GM21528 (cell line): ENCODE results near the gene VLDLR.

Source experiments
- ATAC-seq: cut with Tn5 transposase; IDR thresholded peaks from one replicate; pipeline ENCODE4 v1.9.1; 2021; ENCODE audit warnings: mild to moderate bottlenecking, moderate library complexity; ENCODE audit not compliant: unreplicated experiment, low FRiP score

The VLDLR gene

DNA sequence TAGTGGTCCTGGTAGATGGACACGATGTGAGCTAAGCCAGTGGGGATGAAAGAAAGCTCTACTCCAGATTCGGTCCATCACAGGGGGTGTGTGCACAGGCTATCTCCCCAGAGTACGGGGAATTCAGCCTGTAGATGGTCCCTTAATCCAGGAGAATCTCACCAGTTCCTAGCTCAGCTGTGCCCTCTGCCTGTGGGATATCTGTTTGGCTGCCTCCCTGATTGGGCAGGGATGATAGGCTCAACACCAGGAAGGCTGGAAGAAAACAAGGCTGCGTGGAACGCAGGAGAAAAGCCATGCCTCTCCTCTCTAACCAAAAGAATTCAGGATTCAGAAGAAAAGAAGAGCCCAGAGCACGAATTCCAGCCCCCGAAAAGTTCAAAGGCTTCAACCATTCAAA lies 40.9 kb downstream of the VLDLR start:
- ATAC-seq = no peak

DNA sequence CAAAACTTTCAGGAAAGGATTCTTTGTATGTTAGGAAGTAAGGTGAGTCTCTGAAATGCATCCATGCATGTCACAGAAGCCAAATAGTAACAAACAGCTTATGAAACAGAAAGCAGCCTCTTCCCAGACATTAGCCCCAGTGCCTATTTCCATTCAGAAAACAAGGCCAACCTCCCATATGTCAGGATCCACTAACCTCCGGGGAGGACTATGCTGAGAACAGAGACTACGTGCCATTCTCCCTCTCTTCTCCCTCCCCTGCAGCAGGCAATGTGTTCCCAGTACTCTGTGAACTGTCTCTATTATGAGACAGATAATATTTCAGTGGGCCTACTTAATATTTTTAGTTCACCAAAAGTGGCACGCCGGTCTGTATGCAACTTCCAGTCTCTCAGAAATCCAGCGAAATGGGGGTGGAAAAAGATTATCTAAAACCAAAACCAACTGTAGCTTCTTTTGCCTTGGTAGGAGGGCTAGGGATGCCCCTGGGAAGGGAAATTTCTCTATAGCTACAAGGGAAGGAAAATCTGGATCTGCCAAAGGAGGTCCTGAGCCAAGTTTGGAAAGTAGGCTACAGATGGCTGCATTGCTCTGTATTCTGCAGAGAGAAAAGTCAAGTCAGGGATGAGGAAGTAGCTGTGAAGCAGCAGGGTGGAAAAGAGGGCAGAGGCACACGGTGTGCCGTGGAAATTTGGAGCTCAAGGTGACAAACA lies 42.0 kb downstream of the VLDLR start:
- no peak for ATAC-seq

DNA sequence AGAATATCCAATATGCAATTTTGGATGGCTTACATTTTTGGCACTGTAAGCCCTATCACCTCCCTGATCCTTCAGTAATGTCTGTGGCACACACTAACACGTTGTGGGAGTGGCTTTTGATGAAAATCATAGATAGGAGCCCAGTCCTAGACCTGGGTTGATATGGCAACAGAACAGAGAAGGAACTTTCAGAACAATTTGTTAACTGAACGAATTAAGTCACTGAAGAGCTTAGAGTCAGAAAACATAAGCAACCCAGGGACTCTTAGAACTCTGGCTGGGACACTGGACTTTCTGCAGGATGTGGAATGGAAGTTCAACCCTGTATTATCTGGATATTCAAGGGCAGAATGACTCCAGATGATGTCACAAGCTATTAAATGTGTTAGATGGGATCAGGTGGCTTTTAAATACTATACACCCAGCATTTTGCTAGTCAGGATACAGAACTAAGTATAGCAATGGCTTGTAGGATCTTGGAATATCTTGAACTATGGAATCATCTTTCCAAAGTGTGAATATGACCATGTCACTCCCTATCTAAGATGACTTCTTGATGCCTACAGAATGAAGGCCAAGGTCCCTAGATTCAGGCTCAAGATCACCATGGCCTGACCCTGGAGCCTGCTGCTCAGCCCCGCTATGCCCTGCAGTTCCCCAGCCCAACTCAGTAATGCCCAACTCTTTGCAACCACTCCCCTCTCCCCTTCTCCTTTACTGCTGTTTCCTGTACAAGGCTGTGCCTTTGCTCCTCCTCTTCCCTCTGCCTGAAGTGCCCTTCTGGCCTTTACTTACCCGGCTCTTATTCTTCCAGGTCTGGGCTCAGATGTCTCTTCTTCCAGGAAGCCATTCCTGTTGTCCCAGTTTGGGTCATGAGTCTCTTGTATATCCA lies 42.8 kb downstream of the VLDLR start:
- ATAC-seq = no peak

DNA sequence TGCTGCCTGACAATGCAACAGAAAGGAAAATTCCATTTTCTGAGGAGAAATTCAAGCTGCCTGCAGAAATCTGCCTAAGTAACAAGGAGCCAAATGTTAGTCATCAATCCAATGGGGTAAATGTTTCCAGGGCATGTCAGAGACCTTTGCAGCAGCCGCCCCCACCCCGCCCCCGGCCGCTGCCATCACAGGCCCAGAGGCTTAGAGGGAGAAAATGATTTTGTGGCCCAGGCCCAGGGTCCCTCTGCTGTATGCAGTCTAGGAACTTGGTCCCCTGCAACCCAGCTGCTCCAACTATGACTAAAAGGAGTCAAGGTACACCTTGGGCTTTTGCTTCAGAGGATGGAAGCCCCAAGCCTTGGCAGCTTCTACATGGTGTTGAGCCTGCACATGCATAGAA lies 45.0 kb downstream of the VLDLR start:
- ATAC-seq = no peak

DNA sequence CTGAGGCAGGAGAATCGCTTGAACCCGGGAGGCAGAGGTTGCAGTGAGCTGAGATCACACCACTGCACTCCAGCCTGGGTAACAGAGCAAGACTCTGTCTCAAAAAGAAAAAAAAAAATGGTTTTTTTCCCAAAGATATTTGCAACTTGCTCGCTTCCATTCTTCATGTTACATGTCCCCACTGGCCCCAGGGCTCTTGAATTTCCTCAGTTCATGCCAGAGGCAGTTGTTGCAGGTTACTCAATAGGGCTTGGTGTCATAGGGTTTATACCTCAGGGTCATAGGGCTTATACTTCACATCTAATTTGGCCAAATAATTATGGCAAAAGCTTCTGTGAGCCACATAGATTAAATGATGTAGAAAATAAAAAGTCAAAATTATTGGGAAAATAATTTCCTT lies 51.6 kb downstream of the VLDLR start:
- ATAC-seq = no peak

DNA sequence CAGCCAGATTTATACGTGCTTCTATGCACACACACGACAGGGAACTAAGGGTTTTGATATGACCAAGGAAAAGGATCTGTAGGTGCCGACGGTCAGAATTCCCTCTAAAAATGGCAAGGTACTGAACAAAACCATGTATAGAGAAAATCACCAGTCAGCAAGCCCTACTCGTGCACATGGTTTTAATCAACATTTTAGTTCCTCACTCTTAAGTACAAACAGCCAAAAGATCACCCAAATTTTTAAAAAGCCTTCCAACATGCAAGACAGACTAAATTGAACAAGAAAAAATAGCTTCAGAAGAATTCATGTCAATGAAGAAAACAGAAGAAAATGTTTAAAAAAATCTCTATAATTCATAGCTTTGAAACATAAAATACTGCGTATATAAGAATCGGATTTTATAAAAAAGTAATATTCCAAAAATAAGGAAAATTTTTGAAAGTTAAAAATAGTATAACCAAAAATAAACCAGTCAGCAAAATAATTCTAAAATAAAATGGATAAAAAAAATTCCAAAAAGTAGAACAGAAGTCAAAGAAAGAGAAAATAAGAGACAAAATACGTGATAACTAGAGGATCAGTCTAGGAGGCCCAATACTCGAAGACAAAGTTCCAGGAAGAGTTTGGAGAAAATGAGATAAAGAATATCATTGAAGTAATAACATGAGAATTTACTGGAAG lies 52.7 kb downstream of the VLDLR start:
- no peak for ATAC-seq

DNA sequence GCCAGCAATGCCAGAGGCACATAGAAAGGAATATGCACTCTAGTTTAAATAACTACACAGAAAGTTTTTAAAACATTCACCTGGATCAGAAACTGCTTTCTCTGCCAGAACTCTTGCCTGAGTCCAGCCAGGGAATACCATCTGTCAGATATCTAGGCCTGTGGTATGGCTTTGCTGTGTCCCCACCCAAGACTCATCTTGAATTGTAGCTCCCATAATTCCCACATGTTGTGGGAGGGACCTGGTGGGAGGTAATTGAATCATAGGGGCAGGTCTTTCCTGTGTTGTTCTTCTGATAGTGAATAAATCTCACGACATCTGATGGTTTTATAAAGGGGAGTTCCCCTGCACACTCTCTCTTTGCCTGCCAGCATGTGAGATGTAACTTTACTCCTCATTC lies 54.2 kb downstream of the VLDLR start:
- no peak for ATAC-seq

DNA sequence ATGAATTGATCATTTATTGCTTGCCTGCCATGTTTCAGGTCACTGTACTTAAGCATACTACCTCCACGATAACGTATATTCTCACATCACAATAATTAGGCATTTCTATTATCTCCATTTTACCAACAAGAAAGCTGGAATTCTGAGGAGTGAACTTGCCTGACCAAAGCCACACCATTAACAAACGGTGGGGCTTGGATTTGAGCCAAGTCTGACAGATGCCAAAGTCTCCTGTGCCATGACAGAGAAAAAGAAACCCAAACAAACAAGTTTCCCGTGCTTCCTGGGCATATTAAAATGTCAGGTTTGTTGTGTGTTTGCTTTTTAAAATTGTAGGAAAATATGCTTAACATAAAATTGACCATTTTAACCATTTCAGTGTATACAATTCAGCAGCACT lies 54.9 kb downstream of the VLDLR start:
- no peak for ATAC-seq

DNA sequence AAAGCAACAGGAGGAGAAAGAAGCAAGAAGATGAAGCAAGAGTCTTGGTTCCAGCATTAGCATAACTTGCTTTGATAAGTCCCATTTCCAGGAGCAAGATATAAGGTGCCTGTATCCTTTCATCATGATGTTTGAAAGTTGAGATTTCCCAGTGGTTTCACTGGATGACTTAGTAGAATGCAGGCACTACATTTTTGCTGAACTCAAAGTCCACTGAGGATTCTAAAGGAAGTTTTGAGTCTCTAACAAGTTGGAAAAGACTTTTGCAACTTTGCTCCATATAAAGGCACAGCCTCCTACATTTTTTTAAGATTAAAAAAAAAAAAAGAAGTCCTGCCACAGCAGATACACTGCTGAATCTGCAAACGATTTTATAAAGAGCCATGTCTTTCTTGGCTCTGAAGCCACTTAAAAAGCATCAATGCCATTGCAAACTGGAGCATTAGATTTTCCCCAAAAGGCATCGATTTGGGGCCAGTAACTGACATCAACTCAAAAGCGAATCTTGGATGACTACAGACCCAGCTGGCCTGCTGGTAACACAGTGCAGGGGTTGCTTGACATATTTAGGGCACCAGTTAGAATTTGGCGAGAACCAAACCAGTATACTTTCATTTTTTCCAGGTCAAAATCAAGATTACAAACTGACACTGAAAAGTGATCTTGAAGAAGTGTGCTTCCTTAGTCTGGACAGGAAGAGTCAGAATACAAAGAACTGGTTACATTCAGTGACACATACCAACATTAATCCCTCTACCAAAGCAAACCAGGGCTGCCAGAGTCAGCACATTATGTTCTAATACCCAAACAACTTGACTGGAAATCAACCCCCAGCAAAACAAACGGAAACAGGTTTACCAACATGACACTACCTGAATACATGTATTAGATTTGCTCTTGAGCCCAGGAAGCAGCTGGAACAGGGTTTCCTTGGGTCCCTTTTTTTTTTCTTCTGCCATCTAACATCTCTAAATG lies 56.6 kb downstream of the VLDLR start:
- ATAC-seq = no peak

DNA sequence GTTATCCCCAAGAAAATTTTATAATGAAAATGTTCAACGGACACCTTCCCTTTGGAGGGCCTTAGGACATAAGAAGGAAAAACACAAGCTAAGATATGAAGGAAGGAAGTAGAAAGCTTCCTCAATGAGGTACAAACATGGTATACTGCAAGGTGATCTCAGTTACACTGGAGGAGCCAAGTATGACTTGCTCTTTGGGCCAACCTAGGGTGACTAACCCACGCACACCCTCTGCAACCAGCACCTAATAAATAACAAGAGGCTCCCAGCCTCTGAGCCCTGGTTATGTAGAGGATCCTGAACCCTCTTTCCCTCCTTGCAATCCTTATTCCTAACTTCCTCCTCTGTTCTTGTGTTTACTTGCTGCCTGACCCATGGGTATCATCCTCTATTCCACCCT lies 57.4 kb downstream of the VLDLR start:
- no peak for ATAC-seq

DNA sequence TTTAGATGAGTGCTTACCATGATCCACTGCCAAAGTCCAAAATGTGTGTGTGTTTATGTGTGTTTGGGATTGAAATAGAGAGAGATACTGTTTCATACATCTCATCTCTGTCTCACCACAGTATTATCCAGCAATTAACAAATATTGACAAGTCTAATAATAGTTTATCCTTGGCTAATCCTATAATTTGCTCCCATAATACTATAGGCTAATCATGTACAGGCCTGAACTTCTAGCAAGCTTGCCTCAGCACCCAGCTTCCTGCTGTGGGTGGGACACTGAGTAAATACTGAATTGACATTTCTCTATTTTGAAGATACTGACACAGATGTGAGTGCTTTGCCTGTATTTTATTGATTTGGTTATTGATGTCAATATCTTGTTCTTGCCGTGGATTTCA lies 60.4 kb downstream of the VLDLR start:
- no peak for ATAC-seq

DNA sequence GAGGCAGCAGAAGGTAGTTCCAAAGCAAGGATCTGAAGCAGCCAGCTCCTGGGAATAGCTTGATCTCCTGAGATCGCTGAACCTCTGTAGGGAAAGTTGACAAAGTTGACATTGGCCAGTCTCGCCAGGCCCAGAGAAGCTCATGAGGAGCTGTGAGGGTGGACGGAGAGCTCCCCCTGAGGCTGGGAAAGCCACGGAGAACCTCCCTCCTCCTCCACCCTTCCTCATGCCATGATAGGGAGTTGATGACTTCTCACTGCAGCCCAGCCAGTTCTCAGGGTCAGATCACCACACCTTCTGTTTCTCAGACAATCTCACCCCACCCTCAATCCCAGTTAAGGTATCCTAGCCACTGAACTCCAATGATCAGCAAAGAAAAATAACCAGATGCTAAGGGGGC lies 65.3 kb downstream of the VLDLR start:
- ATAC-seq = no peak

DNA sequence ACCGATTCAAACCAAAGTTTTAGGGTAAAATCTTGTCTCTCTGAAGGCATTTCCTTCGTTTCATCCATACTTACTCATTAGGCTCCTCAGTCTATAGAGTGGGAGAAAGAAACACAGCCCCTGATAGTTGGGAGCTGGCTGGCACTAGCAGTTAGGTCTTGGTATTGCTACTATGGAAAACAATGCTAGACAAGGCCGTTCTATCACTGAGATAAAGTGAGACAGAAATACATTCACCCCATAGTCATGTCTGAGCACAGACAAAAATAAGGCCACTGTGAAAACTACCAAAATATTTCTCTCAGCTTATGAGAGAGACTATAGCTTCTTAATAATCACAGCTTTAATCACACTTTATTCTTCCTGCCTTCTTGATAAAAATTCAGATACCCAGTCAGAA lies 67.0 kb downstream of the VLDLR start:
- no peak for ATAC-seq

DNA sequence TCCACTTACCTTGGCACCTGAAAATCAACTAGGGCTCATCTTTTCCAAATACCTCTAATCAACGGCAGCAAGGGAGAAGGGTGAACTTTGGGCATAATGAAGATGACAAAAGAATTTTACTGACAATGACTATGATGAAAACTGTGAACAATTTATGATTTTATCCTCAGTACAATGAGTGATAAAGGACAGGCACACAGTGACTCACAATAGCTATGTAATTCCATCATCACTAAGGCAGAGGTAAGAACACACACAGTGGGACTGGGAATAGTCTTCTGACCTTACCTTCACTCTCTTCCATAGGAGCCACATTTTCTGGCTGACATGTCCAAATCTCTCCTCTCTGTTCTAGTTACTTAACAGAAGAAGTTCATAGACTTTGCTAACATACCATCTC lies 69.6 kb downstream of the VLDLR start:
- no peak for ATAC-seq

DNA sequence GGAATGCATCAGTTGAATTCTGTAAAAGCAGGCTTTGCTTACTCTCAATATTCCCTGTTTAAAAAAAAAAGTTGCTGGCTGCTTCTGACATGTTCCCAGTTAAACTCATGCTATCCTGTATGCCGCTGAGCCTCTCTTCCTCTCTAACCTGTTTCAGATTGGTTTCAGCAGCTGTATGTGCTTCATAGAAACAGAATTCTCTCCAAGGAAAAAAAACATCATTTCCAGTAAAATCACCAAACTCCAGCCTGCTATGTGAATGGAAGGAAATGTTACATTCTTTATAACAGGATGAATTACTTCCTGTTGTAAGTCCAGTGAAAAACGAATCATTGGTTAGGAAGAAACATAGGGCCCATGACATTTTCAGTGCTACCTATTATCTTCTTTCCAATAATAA lies 70.0 kb downstream of the VLDLR start:
- ATAC-seq = no peak

DNA sequence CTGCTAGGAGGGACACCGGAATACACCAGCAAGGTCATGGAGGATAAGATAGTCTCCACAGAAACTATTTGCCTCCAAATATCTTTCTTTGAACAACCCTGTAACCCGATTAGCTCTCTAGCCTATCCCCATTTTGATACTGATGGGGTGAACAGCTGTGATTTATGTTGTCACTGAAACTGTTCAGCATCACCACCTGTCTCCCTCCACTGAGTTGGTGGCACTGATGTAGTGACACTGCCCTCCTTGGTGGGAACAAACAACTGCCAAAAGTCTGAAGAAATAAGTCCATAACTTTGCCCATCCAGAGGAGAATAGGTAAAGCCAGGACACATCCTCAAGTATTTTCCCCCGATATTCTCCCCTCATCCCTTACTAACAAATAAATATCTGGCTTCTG lies 71.5 kb downstream of the VLDLR start:
- ATAC-seq = no peak

DNA sequence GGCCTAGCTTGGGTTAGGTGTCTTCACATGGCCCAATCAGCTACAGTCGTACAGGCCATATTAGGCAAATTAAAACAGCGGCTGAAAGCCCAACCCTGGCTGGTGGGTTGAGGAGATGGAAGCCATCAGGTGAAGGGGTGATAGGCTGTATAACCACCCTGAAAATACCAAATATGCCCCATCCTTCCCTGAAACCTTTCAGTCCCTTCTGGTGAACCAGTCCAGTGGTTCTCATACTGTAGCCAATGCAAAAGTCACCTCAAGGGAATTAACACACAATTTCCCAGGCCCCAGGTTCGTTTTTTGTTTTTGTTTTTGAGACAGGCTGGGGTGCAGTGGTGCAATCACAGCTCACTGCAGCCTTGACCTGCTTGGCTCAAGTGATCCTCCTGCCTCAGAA lies 75.9 kb downstream of the VLDLR start:
- no peak for ATAC-seq

DNA sequence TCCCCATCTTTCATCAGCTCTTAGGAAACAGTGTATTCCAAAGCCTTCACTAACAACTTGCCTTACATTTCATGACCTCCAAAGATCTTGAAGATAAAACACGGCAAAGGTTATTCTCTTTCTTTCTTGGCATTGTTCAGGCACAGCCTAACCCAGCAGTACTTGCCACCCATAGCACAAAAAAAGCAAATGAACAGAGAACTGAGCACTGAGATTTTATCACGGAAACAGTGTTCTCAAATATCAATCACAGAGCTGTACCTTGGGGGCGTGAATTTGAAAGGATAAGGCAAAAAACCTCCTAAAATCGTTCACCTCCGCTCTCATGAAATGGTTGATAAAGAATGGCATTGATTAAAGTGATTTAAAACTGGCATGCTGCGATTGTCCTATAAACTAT lies 78.8 kb downstream of the VLDLR start:
- ATAC-seq = no peak

DNA sequence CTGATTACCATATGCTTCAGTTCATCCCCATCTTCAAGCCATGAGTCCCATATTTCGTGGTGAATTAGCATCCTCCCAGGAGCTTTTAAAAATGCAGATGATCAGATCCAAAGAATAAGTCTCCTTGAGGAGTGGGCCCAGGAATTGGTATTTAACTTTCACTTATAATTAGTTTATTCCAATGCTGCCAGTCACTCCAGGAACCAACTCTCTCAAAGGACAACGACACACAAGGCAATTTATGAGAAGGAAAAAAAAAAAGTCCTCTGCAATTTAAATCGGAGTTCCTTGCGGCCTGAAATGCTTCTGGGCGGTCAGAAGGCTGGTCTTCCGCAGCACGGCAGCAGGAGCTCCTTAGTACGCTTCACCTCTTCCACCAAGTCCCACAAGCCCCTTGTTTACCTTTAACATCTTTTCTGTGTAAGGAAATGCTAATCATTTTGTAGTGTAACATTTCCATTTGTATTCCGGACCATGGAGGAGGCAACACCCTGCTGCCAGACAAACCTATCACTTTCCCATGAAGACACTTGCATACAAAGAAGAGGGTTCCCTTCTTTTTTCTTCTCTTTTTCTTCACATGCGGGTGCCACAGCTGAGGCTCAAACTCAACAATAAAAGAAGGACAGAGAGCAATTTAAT lies 79.4 kb downstream of the VLDLR start:
- ATAC-seq = no peak

DNA sequence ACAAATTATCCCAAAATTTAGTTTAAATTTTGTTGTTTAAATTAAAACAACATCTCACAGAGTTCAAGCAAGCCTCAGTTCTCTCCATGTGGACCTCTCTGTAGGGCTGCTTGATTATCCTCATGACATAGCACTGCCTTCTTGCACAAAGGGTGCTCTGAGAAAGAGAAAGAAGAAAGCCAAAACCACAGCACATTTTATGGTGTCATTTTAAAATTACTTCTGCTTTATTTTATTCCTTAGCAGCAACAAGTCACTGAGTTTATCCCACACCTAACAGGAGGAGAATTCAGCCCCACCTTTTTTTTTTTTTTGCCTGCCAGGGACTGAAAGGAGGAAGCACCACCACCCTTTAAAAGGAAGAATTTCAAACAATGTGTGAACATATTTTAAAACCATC lies 82.9 kb downstream of the VLDLR start:
- ATAC-seq = no peak
